ENCODE data around the gene B4GALNT3. TPM values are rescaled to one million over a fixed set of nuclear protein-coding genes. Genes with fewer than 3 reads are reported as not detected.

B4GALNT3 gene
- total RNA-seq, 2 experiments from 2014 or later, result 3.4 to 5.4 TPM

DNA sequence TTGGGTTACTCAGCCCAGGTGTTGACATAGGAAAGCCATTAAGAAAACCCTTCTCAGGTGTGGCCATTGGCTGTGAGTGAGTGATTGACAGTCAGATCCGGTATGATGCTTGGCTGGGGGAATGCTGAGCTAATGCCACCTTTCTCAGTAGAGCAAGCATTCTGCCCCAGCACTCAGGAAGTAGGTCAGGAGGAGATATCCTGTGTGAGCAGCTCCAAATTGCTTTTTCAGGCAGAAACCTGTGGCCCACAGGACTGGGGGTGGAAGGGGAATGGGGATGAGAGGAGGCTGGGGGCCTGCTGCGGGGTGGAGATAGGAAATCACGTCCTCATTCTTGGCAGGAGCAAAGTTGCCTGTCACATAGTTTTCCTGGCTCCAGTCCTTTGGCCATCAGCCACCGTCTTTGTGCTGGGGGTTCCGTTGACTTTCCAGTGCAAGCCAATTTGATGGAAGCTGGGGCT lies 147.8 kb downstream of the B4GALNT3 start:
- no peak overlapping the region for H3K4me2 ChIP-seq (ENCODE audit: low read length)
- POLR2A ChIA-PET, result interaction anchor here (0.6 kb wide), 2 partner anchors 162 to 272 kb away, joined by 3 read pairs; no protein-coding TSS in a partner anchor

DNA sequence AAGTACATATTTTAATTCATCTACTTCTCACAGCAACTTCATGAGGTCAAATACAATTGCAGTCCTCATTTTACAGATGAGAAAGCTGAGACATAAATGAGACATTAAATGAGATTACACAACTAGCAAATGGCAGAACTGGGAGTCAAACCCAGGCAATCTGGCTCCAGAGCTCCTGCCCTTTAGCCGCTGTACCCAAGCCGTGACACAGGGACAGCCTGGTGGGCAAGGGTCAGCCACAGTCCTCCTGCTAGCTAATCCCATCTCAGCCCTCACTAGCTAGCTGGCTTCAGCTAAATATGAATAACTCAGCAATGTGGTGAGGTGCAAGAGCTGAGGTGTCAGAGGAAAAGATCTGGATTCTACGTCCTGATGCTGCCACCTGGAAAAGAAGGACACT lies 148.7 kb downstream of the B4GALNT3 start:
- TF ChIP-seq, protein P1, sequence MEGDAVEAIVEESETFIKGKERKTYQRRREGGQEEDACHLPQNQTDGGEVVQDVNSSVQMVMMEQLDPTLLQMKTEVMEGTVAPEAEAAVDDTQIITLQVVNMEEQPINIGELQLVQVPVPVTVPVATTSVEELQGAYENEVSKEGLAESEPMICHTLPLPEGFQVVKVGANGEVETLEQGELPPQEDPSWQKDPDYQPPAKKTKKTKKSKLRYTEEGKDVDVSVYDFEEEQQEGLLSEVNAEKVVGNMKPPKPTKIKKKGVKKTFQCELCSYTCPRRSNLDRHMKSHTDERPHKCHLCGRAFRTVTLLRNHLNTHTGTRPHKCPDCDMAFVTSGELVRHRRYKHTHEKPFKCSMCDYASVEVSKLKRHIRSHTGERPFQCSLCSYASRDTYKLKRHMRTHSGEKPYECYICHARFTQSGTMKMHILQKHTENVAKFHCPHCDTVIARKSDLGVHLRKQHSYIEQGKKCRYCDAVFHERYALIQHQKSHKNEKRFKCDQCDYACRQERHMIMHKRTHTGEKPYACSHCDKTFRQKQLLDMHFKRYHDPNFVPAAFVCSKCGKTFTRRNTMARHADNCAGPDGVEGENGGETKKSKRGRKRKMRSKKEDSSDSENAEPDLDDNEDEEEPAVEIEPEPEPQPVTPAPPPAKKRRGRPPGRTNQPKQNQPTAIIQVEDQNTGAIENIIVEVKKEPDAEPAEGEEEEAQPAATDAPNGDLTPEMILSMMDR (conservative IDR thresholded peaks at IDR 0.05; ENCODE audit: low read length), result no peak
- TF ChIP-seq EZH2phosphoT487 (IDR thresholded peaks at IDR 0.05; ENCODE audit: borderline replicate concordance, low read depth, low read length), result no peak
- no peaks in the 10 kb centered on the region for H3K9me3 ChIP-seq (ENCODE audit: low read length)
- H3K79me2 ChIP-seq (ENCODE audit: insufficient read depth, low read depth, low read length), result no peaks in the 10 kb centered on the region
- H3K9me2 ChIP-seq (ENCODE audit: insufficient read depth, low read length), result no peaks in the 10 kb centered on the region
- POLR2A ChIA-PET, result no interaction called here
- H3K4me2 ChIP-seq (ENCODE audit: low read length), result no peak overlapping the region
- H2AFZ ChIP-seq (ENCODE audit: low read length), result no peak overlapping the region
- no peak overlapping the region for H3K4me3 ChIP-seq (ENCODE audit: low read depth, low read length, poor library complexity, severe bottlenecking)
- no peaks in the 10 kb centered on the region for H3K36me3 ChIP-seq (ENCODE audit: insufficient read depth, low read length)
- intact Hi-C loops (cut with micrococcal nuclease; ENCODE audit: unreplicated experiment), result no loop called here
- H3K4me1 ChIP-seq (ENCODE audit: insufficient read depth, low read length, poor library complexity, severe bottlenecking), result peaks cover 10% of the 10 kb centered on the region
- BruUV-seq (replicated peaks), result no TSS peak
- H4K20me1 ChIP-seq (ENCODE audit: insufficient read depth, low read length), result no peaks in the 10 kb centered on the region
- DNase-seq (ENCODE audit: low spot score), result no peak
- H3K27ac ChIP-seq (ENCODE audit: low read depth, low read length, poor library complexity, severe bottlenecking), result no peak overlapping the region
- CTCF ChIA-PET (ENCODE audit: unreplicated experiment), result no interaction called here

More for the DNA sequence above, 147.8 kb downstream of the B4GALNT3 start:
- no peak for DNase-seq (ENCODE audit: low spot score)
- Histone ChIP-seq H4K20me1 (ENCODE audit: insufficient read depth, low read length) (no peaks in the 10 kb centered on the region), H2AFZ (ENCODE audit: low read length) (no peak overlapping the region), H3K9me2 (ENCODE audit: insufficient read depth, low read length) (no peaks in the 10 kb centered on the region), H3K9me3 (ENCODE audit: low read length) (no peaks in the 10 kb centered on the region), H3K79me2 (ENCODE audit: insufficient read depth, low read depth, low read length) (no peaks in the 10 kb centered on the region), H3K4me3 (ENCODE audit: low read depth, low read length, poor library complexity, severe bottlenecking) (no peak overlapping the region), H3K27ac (ENCODE audit: low read depth, low read length, poor library complexity, severe bottlenecking) (no peak overlapping the region), H3K36me3 (ENCODE audit: insufficient read depth, low read length) (no peaks in the 10 kb centered on the region), H3K4me1 (ENCODE audit: insufficient read depth, low read length, poor library complexity, severe bottlenecking) (peaks cover 10% of the 10 kb centered on the region)
- intact Hi-C loops (cut with micrococcal nuclease; ENCODE audit: unreplicated experiment), result no loop called here
- TF ChIP-seq EZH2phosphoT487 (IDR thresholded peaks at IDR 0.05; ENCODE audit: borderline replicate concordance, low read depth, low read length), result no peak
- TF ChIP-seq, protein P1 (conservative IDR thresholded peaks at IDR 0.05; ENCODE audit: low read length), result no peak
- CTCF ChIA-PET (ENCODE audit: unreplicated experiment), result no interaction called here
- BruUV-seq (replicated peaks), result no TSS peak

DNA sequence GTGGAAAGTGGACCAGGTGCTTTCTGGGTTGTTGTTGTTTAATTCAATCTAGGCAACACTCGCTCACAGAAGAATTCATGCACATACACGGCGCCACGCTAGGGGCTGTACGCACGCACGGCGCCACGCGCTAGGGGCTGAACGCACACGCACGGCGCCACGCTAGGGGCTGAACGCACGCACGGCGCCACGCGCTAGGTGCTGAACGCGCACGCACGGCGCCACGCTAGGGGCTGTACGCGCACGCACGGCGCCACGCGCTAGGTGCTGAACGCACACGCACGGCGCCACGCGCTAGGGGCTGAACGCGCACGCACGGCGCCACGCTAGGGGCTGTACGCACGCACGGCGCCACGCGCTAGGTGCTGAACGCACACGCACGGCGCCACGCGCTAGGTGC lies 149.2 kb downstream of the B4GALNT3 start:
- Histone ChIP-seq H3K9me2 (ENCODE audit: insufficient read depth, low read length) (no peaks in the 10 kb centered on the region), H3K36me3 (ENCODE audit: insufficient read depth, low read length) (no peaks in the 10 kb centered on the region), H3K4me3 (ENCODE audit: low read depth, low read length, poor library complexity, severe bottlenecking) (no peak overlapping the region), H3K79me2 (ENCODE audit: insufficient read depth, low read depth, low read length) (no peaks in the 10 kb centered on the region), H3K4me2 (ENCODE audit: low read length) (no peak overlapping the region), H3K4me1 (ENCODE audit: insufficient read depth, low read length, poor library complexity, severe bottlenecking) (peaks cover 10% of the 10 kb centered on the region), H2AFZ (ENCODE audit: low read length) (no peak overlapping the region), H3K27ac (ENCODE audit: low read depth, low read length, poor library complexity, severe bottlenecking) (no peak overlapping the region), H3K9me3 (ENCODE audit: low read length) (no peaks in the 10 kb centered on the region), H4K20me1 (ENCODE audit: insufficient read depth, low read length) (no peaks in the 10 kb centered on the region)
- POLR2A ChIA-PET, result no interaction called here
- DNase-seq (ENCODE audit: low spot score), result no peak
- no TSS peak for BruUV-seq (replicated peaks)
- CTCF ChIA-PET (ENCODE audit: unreplicated experiment), result no interaction called here
- intact Hi-C loops (cut with micrococcal nuclease; ENCODE audit: unreplicated experiment), result no loop called here
- no peak for TF ChIP-seq EZH2phosphoT487 (IDR thresholded peaks at IDR 0.05; ENCODE audit: borderline replicate concordance, low read depth, low read length)

Measured in OCI-LY7 (cell line).